ENCODE data around the gene TFAP2A.

DNA sequence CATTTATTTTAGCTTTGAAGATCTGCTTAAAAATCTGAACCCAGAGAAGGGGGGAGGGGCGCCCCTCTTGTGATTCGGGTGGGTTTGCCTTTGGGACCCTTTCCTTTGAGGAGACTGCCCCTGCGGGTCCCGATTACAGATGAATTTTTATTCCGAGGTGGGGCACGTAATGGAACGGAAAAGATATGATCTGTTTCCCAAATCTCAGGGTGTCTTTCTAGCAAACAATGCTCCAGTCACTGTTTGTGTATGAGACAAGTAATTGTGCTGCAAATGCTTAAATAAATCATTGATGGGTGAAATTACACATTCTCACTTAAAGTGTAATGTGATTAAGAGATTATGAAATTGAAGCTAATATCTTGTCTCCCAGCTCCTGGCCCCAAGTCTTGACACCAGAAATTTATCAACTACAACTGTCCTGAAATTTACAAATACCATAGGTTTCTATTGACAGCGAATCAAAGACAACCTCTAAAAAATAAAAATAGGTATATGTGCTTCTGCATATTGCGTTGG is 30.7 kb downstream of the TFAP2A start:
- TF ChIP-seq CREB1 (CRISPR knock-in tag; IDR thresholded peaks at IDR 0.05) (no peak), CTCF (IDR thresholded peaks at IDR 0.05) (no peak), E2F4 (CRISPR knock-in tag; IDR thresholded peaks at IDR 0.05; ENCODE audit: borderline replicate concordance, low read depth) (no peak), ZNF121 (CRISPR knock-in tag; IDR thresholded peaks at IDR 0.05) (no peak)

All from WTC11 (cell line).